AG04450 (cell line): Measurements from ENCODE around the gene TFEC. TPM values are rescaled to one million over a fixed set of nuclear protein-coding genes. Genes with fewer than 3 reads are reported as not detected.

Experiments
- CTCF ChIA-PET: fragments of 300-600, 350-600 bp; formaldehyde crosslinking; extraction: SDS; loops from one replicate; lab custom pipeline; 2022; ENCODE audit warnings: antibody characterized with exemption, inconsistent platforms; lab: Charles Lee
- POLR2A ChIA-PET: fragments of 350-600 bp; formaldehyde crosslinking; extraction: SDS; loops from one replicate; lab custom pipeline; 2021; ENCODE audit warnings: antibody characterized with exemption, inconsistent platforms; lab: Yijun Ruan, JAX
- DNase-seq: peaks from one replicate; pipeline ENCODE4 v3.0.0-alpha.2; 2011; ENCODE audit warnings: low read depth, low spot score
- H3K27ac ChIP-seq: one replicate; pipeline ENCODE4 v1.5.1; 2012; ENCODE audit warnings: low read depth, low read length, control low read depth
- H3K27me3 ChIP-seq: one replicate; pipeline ENCODE4 v1.6.0; 2012; ENCODE audit warnings: low read length; ENCODE audit not compliant: control insufficient read depth, insufficient read depth
- H3K4me3 ChIP-seq: 2 replicates; pipeline ENCODE4 v1.5.1; 2011; ENCODE audit warnings: mild to moderate bottlenecking, low read depth, low read length, control low read depth
- H3K9me3 ChIP-seq: 2 replicates; pipeline ENCODE4 v1.5.1; 2012; ENCODE audit warnings: low read length; ENCODE audit not compliant: control insufficient read depth, insufficient read depth
- CTCF ChIP-seq: IDR thresholded peaks from 2 replicates; pipeline ENCODE4 v1.5.1; 2011; ENCODE audit warnings: low read depth, low read length, control low read depth, inconsistent platforms
- polyA plus RNA-seq: library from polyadenylated mRNA; depleted of rRNA; stranded (reverse); fragments of >200 nt; gene quantifications from 2 replicates; pipeline ENCODE4 v1.2.3, GENCODE V29; 2011

TFEC gene
- polyA plus RNA-seq, 1 experiment, result 0.10 TPM

- H3K4me3 ChIP-seq, result no peak overlapping the region
- no peaks in the 10 kb centered on the region for H3K27me3 ChIP-seq
- no peak overlapping the region for H3K27ac ChIP-seq
- no peak for TF ChIP-seq CTCF
- no peaks in the 10 kb centered on the region for H3K9me3 ChIP-seq
- DNase-seq, result no peak
- CTCF ChIA-PET, result no interaction called here
- POLR2A ChIA-PET, result no interaction called here
Measured at GRCh38 chr7:115953592-115954255, 76.8 kb downstream of the TFEC start.

- Histone ChIP-seq H3K27me3 (no peaks in the 10 kb centered on the region), H3K9me3 (no peaks in the 10 kb centered on the region), H3K4me3 (no peak overlapping the region), H3K27ac (no peak overlapping the region)
- no peak for TF ChIP-seq CTCF
- POLR2A ChIA-PET, result no interaction called here
- CTCF ChIA-PET, result no interaction called here
- no peak for DNase-seq
Measured at GRCh38 chr7:115952832-115953231, 77.7 kb downstream of the TFEC start.

- no peak overlapping the region for H3K4me3 ChIP-seq
- no peaks in the 10 kb centered on the region for H3K27me3 ChIP-seq
- POLR2A ChIA-PET, result no interaction called here
- H3K9me3 ChIP-seq, result no peaks in the 10 kb centered on the region
- no peak overlapping the region for H3K27ac ChIP-seq
- CTCF ChIA-PET, result no interaction called here
- no peak for TF ChIP-seq CTCF
- DNase-seq, result no peak
Measured at GRCh38 chr7:115951547-115951946, 79.0 kb downstream of the TFEC start.

- no peak for DNase-seq
- H3K27ac ChIP-seq, result no peak overlapping the region
- no peaks in the 10 kb centered on the region for H3K27me3 ChIP-seq
- CTCF ChIA-PET, result no interaction called here
- H3K9me3 ChIP-seq, result no peaks in the 10 kb centered on the region
- H3K4me3 ChIP-seq, result no peak overlapping the region
- TF ChIP-seq CTCF, result no peak
- POLR2A ChIA-PET, result no interaction called here
Measured at GRCh38 chr7:115941703-115942268, 88.8 kb downstream of the TFEC start.

- Histone ChIP-seq H3K27ac (no peak overlapping the region), H3K27me3 (no peaks in the 10 kb centered on the region), H3K4me3 (no peak overlapping the region), H3K9me3 (no peaks in the 10 kb centered on the region)
- no peak for DNase-seq
- TF ChIP-seq CTCF, result no peak
- CTCF ChIA-PET, result no interaction called here
- POLR2A ChIA-PET, result no interaction called here
Measured at GRCh38 chr7:115940460-115941060, 90.0 kb downstream of the TFEC start.
